ENCODE measurements around the gene MAD1L1. TPM values are rescaled to one million over a fixed set of nuclear protein-coding genes. Genes with fewer than 3 reads are reported as not detected.

The MAD1L1 gene
- total and polyA plus RNA-seq, 2 donors (not counting 1 experiment from before 2014, with no cell fraction given), result 9.8 to 29.4 TPM

DNA sequence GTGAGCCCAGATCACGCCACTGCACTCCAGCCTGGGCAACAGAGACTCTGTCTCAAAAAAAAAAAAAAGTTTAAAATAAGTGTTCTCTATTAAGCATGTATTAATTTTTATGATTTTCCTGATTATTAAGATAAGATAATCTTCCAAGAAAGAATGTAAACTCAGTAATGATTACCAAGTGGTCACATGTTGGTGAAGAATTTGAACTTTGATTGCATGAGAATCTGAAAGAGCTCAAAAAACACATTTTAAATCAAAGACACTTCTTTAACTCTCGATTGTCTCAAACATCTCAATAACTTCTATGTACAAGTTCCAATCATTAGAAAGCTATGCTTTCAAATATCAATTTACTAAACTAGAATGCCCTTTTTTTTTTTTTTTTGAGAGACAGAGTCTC is 47.7 kb upstream of the MAD1L1 start:
- TF ChIP-seq EZH2 (IDR thresholded peaks at IDR 0.05; ENCODE audit: low read length, missing control alignments), result no peak
- TF ChIP-seq, protein P1, sequence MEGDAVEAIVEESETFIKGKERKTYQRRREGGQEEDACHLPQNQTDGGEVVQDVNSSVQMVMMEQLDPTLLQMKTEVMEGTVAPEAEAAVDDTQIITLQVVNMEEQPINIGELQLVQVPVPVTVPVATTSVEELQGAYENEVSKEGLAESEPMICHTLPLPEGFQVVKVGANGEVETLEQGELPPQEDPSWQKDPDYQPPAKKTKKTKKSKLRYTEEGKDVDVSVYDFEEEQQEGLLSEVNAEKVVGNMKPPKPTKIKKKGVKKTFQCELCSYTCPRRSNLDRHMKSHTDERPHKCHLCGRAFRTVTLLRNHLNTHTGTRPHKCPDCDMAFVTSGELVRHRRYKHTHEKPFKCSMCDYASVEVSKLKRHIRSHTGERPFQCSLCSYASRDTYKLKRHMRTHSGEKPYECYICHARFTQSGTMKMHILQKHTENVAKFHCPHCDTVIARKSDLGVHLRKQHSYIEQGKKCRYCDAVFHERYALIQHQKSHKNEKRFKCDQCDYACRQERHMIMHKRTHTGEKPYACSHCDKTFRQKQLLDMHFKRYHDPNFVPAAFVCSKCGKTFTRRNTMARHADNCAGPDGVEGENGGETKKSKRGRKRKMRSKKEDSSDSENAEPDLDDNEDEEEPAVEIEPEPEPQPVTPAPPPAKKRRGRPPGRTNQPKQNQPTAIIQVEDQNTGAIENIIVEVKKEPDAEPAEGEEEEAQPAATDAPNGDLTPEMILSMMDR (conservative IDR thresholded peaks at IDR 0.05 in 1 of 2, IDR thresholded peaks at IDR 0.05 in 1 of 2; ENCODE audit: low read depth in 1 of 2, low read length in 2 of 2), result no peak
- Histone ChIP-seq H2AFZ (ENCODE audit: low read length) (no peak overlapping the region), H3K79me2 (ENCODE audit: control insufficient read depth, insufficient read depth, low read length) (peaks cover 3% of the 10 kb centered on the region), H3K4me3 (replicated peaks in 1 of 4; ENCODE audit: control extremely low read depth in 1 of 4, insufficient read depth in 1 of 4, low read depth in 3 of 4, low read length in 4 of 4) (no peak overlapping the region), H4K20me1 (ENCODE audit: control insufficient read depth, extremely low read depth, insufficient read depth, low read length) (no peaks in the 10 kb centered on the region), H3K4me1 (ENCODE audit: control insufficient read depth, extremely low read depth, insufficient read depth, low read length) (peaks cover 4% of the 10 kb centered on the region), H3K9me3 (ENCODE audit: control insufficient read depth, insufficient read depth, low read depth, low read length) (no peaks in the 10 kb centered on the region), H3K27ac (ENCODE audit: insufficient read depth, low read length) (no peak overlapping the region), H3K36me3 (ENCODE audit: control insufficient read depth, insufficient read depth, low read length) (no peaks in the 10 kb centered on the region), H3K4me2 (ENCODE audit: extremely low read depth, insufficient read depth, low read length) (no peak overlapping the region), H3K27me3 (ENCODE audit: control insufficient read depth, insufficient read depth, low read length) (no peaks in the 10 kb centered on the region), H3K9ac (ENCODE audit: insufficient read depth, low read length) (no peak overlapping the region)
- no peak for DNase-seq (ENCODE audit: low read depth in 2 of 2)

DNA sequence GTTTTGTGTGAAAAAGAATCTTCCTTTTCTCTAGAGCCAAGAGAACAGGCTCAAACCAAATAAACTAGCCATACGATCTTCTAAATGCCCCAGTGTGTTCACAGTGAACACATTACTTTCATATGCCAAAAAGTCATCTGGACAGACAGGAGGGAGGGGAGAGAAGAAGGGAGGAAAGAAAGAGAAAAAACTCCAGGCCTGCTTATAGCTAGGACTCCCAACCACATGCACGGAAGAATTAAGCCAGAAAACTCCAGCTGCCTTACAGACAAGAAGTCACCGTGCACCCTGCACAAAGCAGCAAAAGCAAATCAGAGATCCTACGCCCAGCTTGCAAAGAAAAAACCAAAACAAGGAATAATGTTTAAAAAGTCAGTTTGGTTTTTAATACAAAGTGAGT is 47.2 kb upstream of the MAD1L1 start:
- peaks cover 3% of the 10 kb centered on the region for H3K79me2 ChIP-seq (ENCODE audit: control insufficient read depth, insufficient read depth, low read length)
- H3K9me3 ChIP-seq (ENCODE audit: control insufficient read depth, insufficient read depth, low read depth, low read length), result no peaks in the 10 kb centered on the region
- no peak for TF ChIP-seq EZH2 (IDR thresholded peaks at IDR 0.05; ENCODE audit: low read length, missing control alignments)
- TF ChIP-seq, protein P1 (conservative IDR thresholded peaks at IDR 0.05 in 1 of 2, IDR thresholded peaks at IDR 0.05 in 1 of 2; ENCODE audit: low read depth in 1 of 2, low read length in 2 of 2), result no peak
- H2AFZ ChIP-seq (ENCODE audit: low read length), result no peak overlapping the region
- peak in 1 of 2 donors; percentile 28 for DNase-seq (ENCODE audit: low read depth in 2 of 2)
- peaks cover 4% of the 10 kb centered on the region for H3K4me1 ChIP-seq (ENCODE audit: control insufficient read depth, extremely low read depth, insufficient read depth, low read length)
- H4K20me1 ChIP-seq (ENCODE audit: control insufficient read depth, extremely low read depth, insufficient read depth, low read length), result no peaks in the 10 kb centered on the region
- H3K27me3 ChIP-seq (ENCODE audit: control insufficient read depth, insufficient read depth, low read length), result no peaks in the 10 kb centered on the region
- H3K36me3 ChIP-seq (ENCODE audit: control insufficient read depth, insufficient read depth, low read length), result peaks cover 2% of the 10 kb centered on the region
- no peak overlapping the region for H3K9ac ChIP-seq (ENCODE audit: insufficient read depth, low read length)
- H3K27ac ChIP-seq (ENCODE audit: insufficient read depth, low read length), result no peak overlapping the region
- no peak overlapping the region for H3K4me3 ChIP-seq (replicated peaks in 1 of 4; ENCODE audit: control extremely low read depth in 1 of 4, insufficient read depth in 1 of 4, low read depth in 3 of 4, low read length in 4 of 4)
- H3K4me2 ChIP-seq (ENCODE audit: extremely low read depth, insufficient read depth, low read length), result no peak overlapping the region

DNA sequence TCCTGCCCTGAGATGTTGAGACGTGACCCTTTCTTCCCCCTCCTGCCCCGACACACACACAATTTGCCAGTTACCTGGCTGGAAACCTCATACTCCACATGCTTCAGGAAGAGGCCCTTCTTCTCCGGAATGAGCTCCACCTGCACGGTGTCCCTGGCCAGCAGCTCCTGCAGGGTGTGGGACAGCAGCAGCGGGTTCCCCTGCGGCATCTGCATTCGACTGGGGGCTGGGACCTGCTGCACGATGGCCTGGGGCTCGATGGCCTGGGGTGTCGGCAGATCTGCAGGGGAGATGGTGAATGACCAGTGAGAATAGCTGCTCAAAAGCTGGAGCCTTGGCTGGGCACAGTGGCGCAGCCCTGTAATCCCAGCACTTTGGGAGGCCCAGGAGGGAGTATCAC is 45.3 kb upstream of the MAD1L1 start:
- H3K4me2 ChIP-seq (ENCODE audit: extremely low read depth, insufficient read depth, low read length), result no peak overlapping the region
- H3K9ac ChIP-seq (ENCODE audit: insufficient read depth, low read length), result no peak overlapping the region
- H3K27me3 ChIP-seq (ENCODE audit: control insufficient read depth, insufficient read depth, low read length), result no peaks in the 10 kb centered on the region
- no peaks in the 10 kb centered on the region for H3K9me3 ChIP-seq (ENCODE audit: control insufficient read depth, insufficient read depth, low read depth, low read length)
- peaks cover 4% of the 10 kb centered on the region for H3K4me1 ChIP-seq (ENCODE audit: control insufficient read depth, extremely low read depth, insufficient read depth, low read length)
- H3K4me3 ChIP-seq (replicated peaks in 1 of 4; ENCODE audit: control extremely low read depth in 1 of 4, insufficient read depth in 1 of 4, low read depth in 3 of 4, low read length in 4 of 4), result no peak overlapping the region
- no peaks in the 10 kb centered on the region for H4K20me1 ChIP-seq (ENCODE audit: control insufficient read depth, extremely low read depth, insufficient read depth, low read length)
- H3K36me3 ChIP-seq (ENCODE audit: control insufficient read depth, insufficient read depth, low read length), result peaks cover 2% of the 10 kb centered on the region
- no peak for TF ChIP-seq EZH2 (IDR thresholded peaks at IDR 0.05; ENCODE audit: low read length, missing control alignments)
- TF ChIP-seq, protein P1 (conservative IDR thresholded peaks at IDR 0.05 in 1 of 2, IDR thresholded peaks at IDR 0.05 in 1 of 2; ENCODE audit: low read depth in 1 of 2, low read length in 2 of 2), result no peak
- H2AFZ ChIP-seq (ENCODE audit: low read length), result no peak overlapping the region
- no peak for DNase-seq (ENCODE audit: low read depth in 2 of 2)
- peaks cover 3% of the 10 kb centered on the region for H3K79me2 ChIP-seq (ENCODE audit: control insufficient read depth, insufficient read depth, low read length)
- no peak overlapping the region for H3K27ac ChIP-seq (ENCODE audit: insufficient read depth, low read length)

Data from fibroblast of lung (primary cell).